GM12878 (cell line): Measurements from ENCODE around the gene LRRC75A. TPM values are rescaled to one million over a fixed set of nuclear protein-coding genes. Genes with fewer than 3 reads are reported as not detected.

Source experiments
- ATAC-seq: fragments of 200-7000 bp; cut with Tn5 transposase; 3 replicates; pipeline ENCODE4 v1.9.1; 2020; ENCODE audit warnings: mild to moderate bottlenecking, moderate library complexity
- BruUV-seq: library from RNA; stranded (reverse); fragments of 400-500 nt; replicated peaks from 2 replicates; lab custom pipeline; 2021; lab: Mats Ljungman, UMichigan
- CTCF ChIA-PET: fragments of 300-600 bp; sonication (Branson Sonifier 250); formaldehyde crosslinking; extraction: SDS; loops from one replicate; lab custom pipeline; 2021; ENCODE audit warnings: inconsistent platforms; lab: Yijun Ruan, JAX
- POLR2A ChIA-PET: fragments of 350-600 bp; formaldehyde crosslinking; extraction: SDS; loops from one replicate; lab custom pipeline; 2021; ENCODE audit warnings: inconsistent platforms; lab: Charles Lee
- RAD21 ChIA-PET: fragments of 300-600 bp; sonication (Branson Sonifier 250); formaldehyde crosslinking; loops from one replicate; lab custom pipeline; 2023; ENCODE audit warnings: antibody characterized with exemption; ENCODE audit not compliant: unreplicated experiment; lab: Charles Lee
- SMC1A ChIA-PET: fragments of 300-600 bp; sonication (Branson Sonifier 250); formaldehyde crosslinking; loops from one replicate; lab custom pipeline; 2023; ENCODE audit not compliant: unreplicated experiment, uncharacterized antibody; lab: Charles Lee
- DNase-seq: peaks from one replicate; pipeline ENCODE4 v3.0.0-alpha.2; 2011; ENCODE audit warnings: low read depth, low spot score
- FAIRE-seq: peaks from 3 replicates; lab custom pipeline; 2011; peaks lifted over from hg19 to GRCh38; lab: Jason Lieb, UNC
- H2AFZ ChIP-seq: 2 replicates; pipeline ENCODE4 v1.6.0; 2011; ENCODE audit warnings: low read depth, low read length, control low read depth; ENCODE audit not compliant: control insufficient read depth
- H3K27ac ChIP-seq: 2 replicates; pipeline ENCODE4 v1.5.1; 2011; ENCODE audit warnings: control low read depth; ENCODE audit not compliant: control insufficient read depth, insufficient read depth
- H3K27me3 ChIP-seq, 2 experiments: replicated peaks in 1 of 2; 2 replicates each; pipeline versions ENCODE4 v1.6.0 to v1.6.1; 2011; ENCODE audit warnings: low read length in 1 of 2; ENCODE audit not compliant: control insufficient read depth in 2 of 2, insufficient read depth in 2 of 2
- H3K36me3 ChIP-seq, 2 experiments: 2 replicates each; pipeline ENCODE4 v1.5.1; 2011; ENCODE audit warnings: low read length in 1 of 2; ENCODE audit not compliant: control insufficient read depth in 2 of 2, insufficient read depth in 2 of 2
- H3K4me1 ChIP-seq: 2 replicates; pipeline ENCODE4 v1.6.1; 2011; ENCODE audit warnings: mild to moderate bottlenecking, low read length, moderate library complexity, mixed read lengths; ENCODE audit not compliant: control insufficient read depth, insufficient read depth
- H3K4me2 ChIP-seq: 2 replicates; pipeline ENCODE4 v1.6.0; 2011; ENCODE audit warnings: control low read depth; ENCODE audit not compliant: control insufficient read depth, insufficient read depth
- H3K4me3 ChIP-seq: fragments of 200-600 bp; sonication (generic); 2 replicates; pipeline ENCODE4 v1.5.1; 2016
- H3K79me2 ChIP-seq: 2 replicates; pipeline ENCODE4 v1.6.0; 2011; ENCODE audit warnings: low read length; ENCODE audit not compliant: control insufficient read depth, insufficient read depth
- H3K9ac ChIP-seq: 2 replicates; pipeline ENCODE4 v1.8.0; 2011; ENCODE audit warnings: low read length, control low read depth, mixed read lengths; ENCODE audit not compliant: control insufficient read depth, insufficient read depth
- H3K9me3 ChIP-seq: replicated peaks from 3 replicates; pipeline ENCODE4 v1.5.1; 2011; ENCODE audit warnings: mild to moderate bottlenecking, low read length; ENCODE audit not compliant: control insufficient read depth, insufficient read depth
- H4K20me1 ChIP-seq: 2 replicates; pipeline ENCODE4 v1.6.0; 2011; ENCODE audit not compliant: control insufficient read depth, insufficient read depth
- CBFB ChIP-seq: IDR thresholded peaks from 2 replicates; pipeline ENCODE4 v1.6.1; 2016; ENCODE audit warnings: antibody characterized with exemption, low read depth
- ETV6 ChIP-seq, 2 experiments: fragments of 450-650 bp in 1 of 2; IDR thresholded peaks in 1 of 2; conservative IDR thresholded peaks in 1 of 2; 2 replicates each; pipeline ENCODE4 v1.6.1; 2014; ENCODE audit warnings: antibody characterized with exemption in 1 of 2, borderline replicate concordance in 1 of 2, low read depth in 1 of 2, mild to moderate bottlenecking in 1 of 2, moderate library complexity in 1 of 2
- HCFC1 ChIP-seq: fragments of 150-350 bp; IDR thresholded peaks from 2 replicates; pipeline ENCODE4 v1.6.1; 2014; ENCODE audit warnings: low read length
- HSF1 ChIP-seq: fragments of 150-350 bp; IDR thresholded peaks from 2 replicates; pipeline ENCODE4 v1.6.1; 2014; ENCODE audit warnings: mild to moderate bottlenecking, low read depth, low read length
- IRF5 ChIP-seq: fragments of 450-650 bp; IDR thresholded peaks from 2 replicates; pipeline ENCODE4 v1.6.1; 2017; ENCODE audit warnings: borderline replicate concordance
- MAX ChIP-seq: IDR thresholded peaks from 2 replicates; pipeline ENCODE4 v1.6.1; 2012; ENCODE audit warnings: low read depth, low read length, improper control_type of control experiment
- NR2C2 ChIP-seq: IDR thresholded peaks from 2 replicates; pipeline ENCODE4 v1.6.1; 2011; ENCODE audit warnings: borderline replicate concordance, low read depth; ENCODE audit not compliant: control insufficient read depth, insufficient read length
- PAX8 ChIP-seq: fragments of 450-650 bp; IDR thresholded peaks from 2 replicates; pipeline ENCODE4 v1.6.1; 2017; ENCODE audit warnings: mild to moderate bottlenecking, moderate library complexity
- POLR2A ChIP-seq: IDR thresholded peaks from 2 replicates; pipeline ENCODE4 v1.6.1; 2011; ENCODE audit warnings: low read depth, mild to moderate bottlenecking, low read length
- RELA ChIP-seq: fragments of 450-650 bp; IDR thresholded peaks from 2 replicates; pipeline ENCODE4 v1.8.0; 2014; ENCODE audit warnings: borderline replicate concordance; ENCODE audit not compliant: partially characterized antibody
- SIN3A ChIP-seq: IDR thresholded peaks from 2 replicates; pipeline ENCODE4 v1.6.1; 2012; ENCODE audit warnings: low read depth, low read length, improper control_type of control experiment
- SREBF1 ChIP-seq: IDR thresholded peaks from 2 replicates; pipeline ENCODE4 v1.6.1; 2012; ENCODE audit warnings: mild to moderate bottlenecking, low read length
- SREBF2 ChIP-seq: IDR thresholded peaks from 2 replicates; pipeline ENCODE4 v1.6.1; 2012; ENCODE audit warnings: mild to moderate bottlenecking, low read length
- ZBED1 ChIP-seq: IDR thresholded peaks from 2 replicates; pipeline ENCODE4 v1.6.1; 2016; ENCODE audit warnings: borderline replicate concordance
- ZNF217 ChIP-seq: fragments of 450-650 bp; IDR thresholded peaks from 2 replicates; pipeline ENCODE4 v1.6.1; 2017; ENCODE audit warnings: antibody characterized with exemption, mild to moderate bottlenecking
- ZNF622 ChIP-seq: fragments of 450-650 bp; IDR thresholded peaks from 2 replicates; pipeline ENCODE4 v1.6.1; 2017; ENCODE audit warnings: mild to moderate bottlenecking, inconsistent platforms
- ZZZ3 ChIP-seq: IDR thresholded peaks from 2 replicates; pipeline ENCODE4 v1.6.1; 2011; ENCODE audit warnings: low read depth; ENCODE audit not compliant: control insufficient read depth, insufficient read length
- WGBS: methylation state at CpG from one replicate; pipeline ENCODE4 v1.1.6; 2016; ENCODE audit warnings: low lambda C conversion rate; ENCODE audit not compliant: insufficient replicate concordance, insufficient coverage; ENCODE audit errors: missing lambda C conversion rate; 5-methylcytosine and 5-hydroxymethylcytosine counted together
- in situ Hi-C: fragments of 300-500 bp; cut with MboI; formaldehyde crosslinking; loops from 9 replicates; pipeline ENCODE4 v1.14.3; 2018; ENCODE audit warnings: mixed read lengths
- intact Hi-C: fragments of 100-400 bp; cut with micrococcal nuclease; formaldehyde crosslinking; loops from one replicate; pipeline ENCODE4 v1.14.2; 2022; ENCODE audit not compliant: unreplicated experiment
- polyA plus RNA-seq, 11 experiments: library from polyadenylated mRNA; depleted of rRNA in 4 of 11; unstranded in 6 of 11; stranded (reverse) in 5 of 11; fragments of >200 nt; fragmentation: Nextera tagmentation in 4 of 11; fragmentation: Illumina TruSeq in 1 of 11; extraction: Ambion mirVana in 4 of 11; extraction: Trizol in 1 of 11; gene quantifications; 1 replicate in 1 of 11; 2 replicates in 10 of 11; pipeline versions ENCODE4 v1.2.1 to v1.2.3, GENCODE V29; 2011 to 2016; ENCODE audit warnings: inconsistent platforms in 2 of 11, missing spikeins in 2 of 11, low read depth in 1 of 11
- total RNA-seq, 4 experiments: library from RNA; depleted of rRNA in 3 of 4; stranded (reverse); fragments of >200 nt in 3 of 4; fragmentation: Illumina TruSeq in 1 of 4; extraction: Trizol in 1 of 4; gene quantifications; 2 replicates each; pipeline versions ENCODE4 v1.2.1 to v1.2.3, GENCODE V29; 2013 to 2021
- TF ChIP-seq, protein P1 (sequence below): IDR thresholded peaks from 2 replicates; pipeline ENCODE4 v1.6.1; 2011; ENCODE audit warnings: low read depth, mild to moderate bottlenecking, low read length, moderate library complexity, borderline replicate concordance; ENCODE audit errors: extremely low read depth
- TF ChIP-seq, protein P2 (sequence below): fragments of 450-650 bp; formaldehyde crosslinking; IDR thresholded peaks from 2 replicates; pipeline ENCODE4 v1.4.0; 2022; ENCODE audit warnings: mild to moderate bottlenecking, moderate library complexity

The LRRC75A gene
- total and polyA plus RNA-seq, 10 of the 15 experiments (the other 5 are each of a cell fraction or from before 2014, with no cell fraction given) = 0.01 to 1.3 (median 0.09) TPM; not detected in 2

DNA sequence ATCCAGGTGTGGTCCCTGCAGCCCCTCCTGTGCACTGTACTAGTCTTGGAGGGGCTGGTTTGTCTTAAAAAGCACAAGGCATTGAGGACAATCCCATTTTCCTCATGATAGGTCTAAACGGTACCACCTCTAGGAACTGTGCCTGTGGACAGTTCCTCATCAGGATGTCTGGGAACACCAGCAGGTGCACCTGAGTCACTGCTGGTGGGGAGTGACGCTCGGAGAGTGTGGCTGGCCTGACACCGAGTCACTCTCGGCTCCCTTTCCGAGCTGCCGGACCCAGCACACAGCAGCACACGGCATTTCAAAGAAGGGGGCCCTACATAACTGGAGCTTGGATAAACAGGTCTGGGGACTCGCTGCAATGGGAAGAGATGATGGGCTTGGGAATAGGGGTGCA lies 25.6 kb downstream of the LRRC75A start (continued):
- TF ChIP-seq HCFC1 = no peak
- no peak for TF ChIP-seq POLR2A
- TF ChIP-seq ZNF622 = no peak
- TF ChIP-seq RELA = no peak
- TF ChIP-seq ZNF217 = no peak
- no peak for TF ChIP-seq IRF5
- TF ChIP-seq PAX8 = no peak

DNA sequence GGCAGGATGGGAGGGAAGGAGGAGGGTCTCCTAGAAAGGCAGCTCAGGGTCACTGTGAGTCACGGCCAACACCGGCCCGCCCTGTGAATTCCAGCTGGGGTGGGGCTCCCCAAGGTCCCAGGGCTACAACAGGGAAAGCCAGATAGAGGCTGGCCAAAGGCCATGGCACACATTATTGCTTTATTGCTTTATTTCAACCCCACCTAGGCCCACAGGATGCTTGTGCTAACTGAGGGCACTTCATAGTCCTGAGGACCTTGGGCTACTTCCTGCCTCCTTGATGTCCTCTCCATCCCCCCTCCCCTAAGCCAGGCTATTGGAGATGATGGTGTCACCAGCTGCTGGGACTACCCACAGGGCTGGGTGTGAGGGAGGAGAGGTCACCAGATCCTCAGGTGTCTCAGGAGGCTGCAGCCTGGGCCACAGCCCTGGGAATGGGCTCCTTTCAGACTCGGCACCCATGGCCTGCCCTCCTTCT lies 26.1 kb downstream of the LRRC75A start:
- ChIA-PET CTCF (no interaction called here), POLR2A (no interaction called here), SMC1A (no interaction called here), RAD21 (no interaction called here)
- ATAC-seq = no peak
- no peaks in the 10 kb centered on the region for H3K79me2 ChIP-seq
- H3K27me3 ChIP-seq = no peaks in the 10 kb centered on the region
- no peak overlapping the region for H3K4me3 ChIP-seq
- no peaks in the 10 kb centered on the region; a peak in 1 of 4 replicates for H3K36me3 ChIP-seq
- no peak overlapping the region for H3K9ac ChIP-seq
- no peak for FAIRE-seq
- H2AFZ ChIP-seq = no peak overlapping the region
- intact Hi-C loops = no loop called here
- no peaks in the 10 kb centered on the region for H3K4me1 ChIP-seq
- H3K4me2 ChIP-seq = no peak overlapping the region
- H3K27ac ChIP-seq = no peak overlapping the region
- no peaks in the 10 kb centered on the region for H3K9me3 ChIP-seq
- no peak for DNase-seq
- 95% methylated on average over 4 of the region's 4 CpGs for WGBS
- no peaks in the 10 kb centered on the region for H4K20me1 ChIP-seq
- in situ Hi-C loops = no loop called here
- BruUV-seq = no TSS peak
- TF ChIP-seq CBFB (no peak), ETV6 (conservative IDR thresholded peaks at IDR 0.05 in 1 of 2, IDR thresholded peaks at IDR 0.05 in 1 of 2; ENCODE audit: borderline replicate concordance in 1 of 2, low read depth in 1 of 2) (no peak), SREBF1 (no peak), HCFC1 (no peak), HSF1 (no peak), SREBF2 (no peak), ZZZ3 (no peak), NR2C2 (no peak), ZBED1 (no peak), SIN3A (no peak), MAX (no peak)
- TF ChIP-seq, protein P1, sequence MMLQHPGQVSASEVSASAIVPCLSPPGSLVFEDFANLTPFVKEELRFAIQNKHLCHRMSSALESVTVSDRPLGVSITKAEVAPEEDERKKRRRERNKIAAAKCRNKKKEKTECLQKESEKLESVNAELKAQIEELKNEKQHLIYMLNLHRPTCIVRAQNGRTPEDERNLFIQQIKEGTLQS = no peak
- TF ChIP-seq, protein P2, sequence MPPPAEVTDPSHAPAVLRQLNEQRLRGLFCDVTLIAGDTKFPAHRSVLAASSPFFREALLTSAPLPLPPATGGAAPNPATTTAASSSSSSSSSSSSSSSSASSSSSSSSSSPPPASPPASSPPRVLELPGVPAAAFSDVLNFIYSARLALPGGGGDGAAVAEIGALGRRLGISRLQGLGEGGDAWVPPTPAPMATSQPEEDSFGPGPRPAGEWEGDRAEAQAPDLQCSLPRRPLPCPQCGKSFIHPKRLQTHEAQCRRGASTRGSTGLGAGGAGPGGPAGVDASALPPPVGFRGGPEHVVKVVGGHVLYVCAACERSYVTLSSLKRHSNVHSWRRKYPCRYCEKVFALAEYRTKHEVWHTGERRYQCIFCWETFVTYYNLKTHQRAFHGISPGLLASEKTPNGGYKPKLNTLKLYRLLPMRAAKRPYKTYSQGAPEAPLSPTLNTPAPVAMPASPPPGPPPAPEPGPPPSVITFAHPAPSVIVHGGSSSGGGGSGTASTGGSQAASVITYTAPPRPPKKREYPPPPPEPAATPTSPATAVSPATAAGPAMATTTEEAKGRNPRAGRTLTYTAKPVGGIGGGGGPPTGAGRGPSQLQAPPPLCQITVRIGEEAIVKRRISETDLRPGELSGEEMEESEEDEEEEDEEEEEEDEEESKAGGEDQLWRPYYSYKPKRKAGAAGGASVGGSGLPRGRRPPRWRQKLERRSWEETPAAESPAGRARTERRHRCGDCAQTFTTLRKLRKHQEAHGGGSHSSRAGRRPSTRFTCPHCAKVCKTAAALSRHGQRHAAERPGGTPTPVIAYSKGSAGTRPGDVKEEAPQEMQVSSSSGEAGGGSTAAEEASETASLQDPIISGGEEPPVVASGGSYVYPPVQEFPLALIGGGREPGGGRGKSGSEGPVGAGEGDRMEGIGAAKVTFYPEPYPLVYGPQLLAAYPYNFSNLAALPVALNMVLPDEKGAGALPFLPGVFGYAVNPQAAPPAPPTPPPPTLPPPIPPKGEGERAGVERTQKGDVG (CRISPR knock-in tag) = no peak
